GM23248 (cell line): ENCODE results near the gene CCDC43.

Experiments used
- EZH2 ChIP-seq: fragments of 200-600 bp; sonication (generic); IDR thresholded peaks from 2 replicates; pipeline ENCODE4 v1.6.1; 2018; ENCODE audit warnings: antibody characterized with exemption, mild to moderate bottlenecking; ENCODE audit not compliant: insufficient read depth, poor library complexity, severe bottlenecking
- EZH2phosphoT487 ChIP-seq: fragments of 200-600 bp; sonication (generic); IDR thresholded peaks from 2 replicates; pipeline ENCODE4 v1.6.1; 2018; ENCODE audit warnings: antibody characterized with exemption, moderate library complexity, mild to moderate bottlenecking, low read depth; ENCODE audit not compliant: insufficient read depth

DNA sequence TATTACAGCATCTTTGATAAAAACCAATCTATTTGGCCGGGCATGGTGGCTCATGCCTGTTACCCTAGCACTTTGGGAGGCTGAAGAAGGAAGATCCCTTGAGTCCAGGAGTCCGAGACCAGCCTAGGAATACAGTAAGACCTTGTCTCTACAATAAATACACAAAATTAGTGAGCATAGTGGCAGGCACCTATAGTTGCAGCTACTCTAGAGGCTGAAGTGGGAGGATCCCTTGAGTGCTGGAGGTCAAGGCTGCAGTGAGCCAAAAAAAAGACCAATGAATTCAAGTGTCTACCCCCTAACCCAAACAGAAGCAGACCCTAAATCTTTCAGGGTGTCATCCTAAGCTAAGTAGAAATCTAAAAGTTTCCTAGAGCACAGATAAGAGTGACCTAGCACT lies 40.6 kb downstream of the CCDC43 start:
- TF ChIP-seq EZH2 (no peak), EZH2phosphoT487 (no peak)
